Skeletal muscle tissue (tissue), 4 donors: Measurements from ENCODE around the gene KHDC3L. TPM values are rescaled to one million over a fixed set of nuclear protein-coding genes. Genes with fewer than 3 reads are reported as not detected.
"Not testable (repeated sequence)": the region's sequence is repeated elsewhere in the genome, so short reads cannot be mapped to it uniquely, and the experiment has no call there.

Source experiments
- H3K27ac ChIP-seq: one replicate; pipeline ENCODE4 v1.7.0; 2013; ENCODE audit warnings: mild to moderate bottlenecking, low read depth, low read length, inconsistent platforms
- H3K27me3 ChIP-seq, 3 donors: one replicate each; pipeline ENCODE4 v1.7.0; 2013; ENCODE audit warnings: low read length in 3 of 3; ENCODE audit not compliant: control insufficient read depth in 3 of 3, insufficient read depth in 3 of 3
- H3K36me3 ChIP-seq, 3 donors: one replicate each; pipeline ENCODE4 v1.7.0; 2013; ENCODE audit warnings: low read length in 3 of 3; ENCODE audit not compliant: control insufficient read depth in 3 of 3, insufficient read depth in 3 of 3
- H3K4me1 ChIP-seq, 3 donors: one replicate each; pipeline ENCODE4 v1.7.0; 2013; ENCODE audit warnings: low read length in 3 of 3, mild to moderate bottlenecking in 3 of 3; ENCODE audit not compliant: control insufficient read depth in 3 of 3, insufficient read depth in 3 of 3
- H3K4me3 ChIP-seq, 3 donors: one replicate each; pipeline ENCODE4 v1.7.0; 2013; ENCODE audit warnings: low read length in 3 of 3
- H3K9ac ChIP-seq, 3 donors: one replicate each; pipeline ENCODE4 v1.7.0; 2013; ENCODE audit warnings: low read length in 3 of 3, mild to moderate bottlenecking in 3 of 3, moderate library complexity in 2 of 3, low read depth in 1 of 3
- H3K9me3 ChIP-seq, 3 donors: one replicate each; pipeline ENCODE4 v1.7.0; 2013; ENCODE audit warnings: low read length in 3 of 3; ENCODE audit not compliant: control insufficient read depth in 3 of 3
- total RNA-seq: library from RNA; depleted of rRNA; stranded (reverse); fragments of >200 nt; gene quantifications from one replicate; pipeline ENCODE4 v1.2.3, GENCODE V29; 2014
- donor health status: Osteomylitis.

KHDC3L gene
- total RNA-seq, 1 donor from 2014 or later, result not detected

- Histone ChIP-seq H3K27me3 (peaks cover 0 to 6% (median 0%) of the 10 kb centered on the region in 3 donors), H3K4me1 (peaks cover 2 to 8% (median 5%) of the 10 kb centered on the region in 3 donors), H3K9me3 (no peaks in the 10 kb centered on the region), H3K27ac (no peak overlapping the region), H3K36me3 (no peaks in the 10 kb centered on the region), H3K9ac (peak overlapping the region; percentile 59 to 74 (median 68)), H3K4me3 (peak overlapping the region; percentile 69 to 74 (median 73))
These were observed 26.5 kb downstream of the KHDC3L start for GRCh38 chr6:73388800-73389512.

GRCh38 chr6:73389854-73390253, 27.4 kb downstream of the KHDC3L start:
- Histone ChIP-seq H3K36me3 (no peaks in the 10 kb centered on the region), H3K4me3 (no peak overlapping the region), H3K27me3 (peaks cover 0 to 6% (median 0%) of the 10 kb centered on the region in 3 donors), H3K4me1 (peaks cover 2 to 8% (median 5%) of the 10 kb centered on the region in 3 donors), H3K9me3 (no peaks in the 10 kb centered on the region), H3K9ac (no peak overlapping the region), H3K27ac (no peak overlapping the region)

GRCh38 chr6:73391675-73392074, 29.2 kb downstream of the KHDC3L start:
- H3K9me3 ChIP-seq, result no peaks in the 10 kb centered on the region
- peaks cover 0 to 6% (median 0%) of the 10 kb centered on the region in 3 donors for H3K27me3 ChIP-seq
- no peak overlapping the region for H3K4me3 ChIP-seq
- no peak overlapping the region for H3K9ac ChIP-seq
- H3K4me1 ChIP-seq, result peaks cover 2 to 8% (median 5%) of the 10 kb centered on the region in 3 donors
- H3K36me3 ChIP-seq, result no peaks in the 10 kb centered on the region
- no peak overlapping the region for H3K27ac ChIP-seq

- not testable (repeated sequence) for H3K4me3 ChIP-seq, H3K36me3 ChIP-seq, H3K9me3 ChIP-seq, H3K9ac ChIP-seq, H3K4me1 ChIP-seq, H3K27me3 ChIP-seq, H3K27ac ChIP-seq
These were observed 29.7 kb downstream of the KHDC3L start for GRCh38 chr6:73392188-73392587.

GRCh38 chr6:73393278-73393677, 30.8 kb downstream of the KHDC3L start:
- Histone ChIP-seq H3K36me3 (no peaks in the 10 kb centered on the region), H3K4me3 (no peak overlapping the region), H3K27ac (no peak overlapping the region), H3K9ac (no peak overlapping the region), H3K9me3 (no peaks in the 10 kb centered on the region), H3K4me1 (peaks cover 2 to 8% (median 5%) of the 10 kb centered on the region in 3 donors), H3K27me3 (peaks cover 0 to 3% (median 0%) of the 10 kb centered on the region in 3 donors)

- peak within 1 kb of the TSS in 1 of 3 donors; percentile 33 for H3K9ac ChIP-seq
- no peaks in the 10 kb centered on the region for H3K27me3 ChIP-seq
- peak within 1 kb of the TSS in 1 of 3 donors; percentile 49 for H3K4me3 ChIP-seq
- H3K4me1 ChIP-seq, result no peaks in the 10 kb centered on the region
- H3K36me3 ChIP-seq, result no peaks in the 10 kb centered on the region
- H3K27ac ChIP-seq, result no peak within 1 kb of the TSS
- H3K9me3 ChIP-seq, result no peaks in the 10 kb centered on the region
These were observed 32.3 kb downstream of the KHDC3L start, which contains the start of gene DDX43 for GRCh38 chr6:73394577-73395354. TSS of gene DDX43 (plus strand) at chr6:73394828. CDS start at chr6:73394906, 78 bp downstream.

GRCh38 chr6:73395875-73396274, 33.4 kb downstream of the KHDC3L start:
- no peaks in the 10 kb centered on the region for H3K9me3 ChIP-seq
- no peaks in the 10 kb centered on the region for H3K27me3 ChIP-seq
- no peak overlapping the region for H3K9ac ChIP-seq
- H3K27ac ChIP-seq, result no peak overlapping the region
- no peaks in the 10 kb centered on the region for H3K36me3 ChIP-seq
- H3K4me1 ChIP-seq, result no peaks in the 10 kb centered on the region
- no peak overlapping the region for H3K4me3 ChIP-seq

- Histone ChIP-seq H3K9me3 (no peaks in the 10 kb centered on the region), H3K36me3 (no peaks in the 10 kb centered on the region), H3K4me3 (no peak overlapping the region), H3K27ac (no peak overlapping the region), H3K27me3 (no peaks in the 10 kb centered on the region), H3K4me1 (no peaks in the 10 kb centered on the region), H3K9ac (no peak overlapping the region)
These were observed 38.2 kb downstream of the KHDC3L start for GRCh38 chr6:73400656-73401055.

- H3K36me3 ChIP-seq, result no peaks in the 10 kb centered on the region
- no peak overlapping the region for H3K9ac ChIP-seq
- no peaks in the 10 kb centered on the region for H3K27me3 ChIP-seq
- no peak overlapping the region for H3K4me3 ChIP-seq
- no peaks in the 10 kb centered on the region for H3K9me3 ChIP-seq
- H3K4me1 ChIP-seq, result no peaks in the 10 kb centered on the region
- H3K27ac ChIP-seq, result no peak overlapping the region
These were observed 46.9 kb downstream of the KHDC3L start for GRCh38 chr6:73409395-73409794.

GRCh38 chr6:73413102-73413501, 50.6 kb downstream of the KHDC3L start:
- H3K4me1 ChIP-seq, result no peaks in the 10 kb centered on the region
- no peaks in the 10 kb centered on the region for H3K9me3 ChIP-seq
- H3K27ac ChIP-seq, result no peak overlapping the region
- no peaks in the 10 kb centered on the region for H3K36me3 ChIP-seq
- H3K4me3 ChIP-seq, result no peak overlapping the region
- no peak overlapping the region for H3K9ac ChIP-seq
- H3K27me3 ChIP-seq, result no peaks in the 10 kb centered on the region
